H9 (cell line): ENCODE data around the gene PRR16. TPM values are rescaled to one million over a fixed set of nuclear protein-coding genes. Genes with fewer than 3 reads are reported as not detected.

Experiments used
- DNase-seq: peaks from one replicate; pipeline ENCODE4 v3.0.0-alpha.2; 2017
- H2AFZ ChIP-seq: one replicate; pipeline ENCODE4 v1.6.1; 2013; ENCODE audit warnings: mild to moderate bottlenecking, low read length, control low read depth, moderate library complexity
- H2AK5ac ChIP-seq: 2 replicates; pipeline ENCODE4 v1.6.1; 2013; ENCODE audit warnings: low read length, control low read depth, mixed read lengths; ENCODE audit not compliant: insufficient read length
- H2BK120ac ChIP-seq: one replicate; pipeline ENCODE4 v1.6.1; 2013; ENCODE audit warnings: low read depth, mild to moderate bottlenecking, low read length, control low read depth, inconsistent platforms; ENCODE audit not compliant: poor library complexity, severe bottlenecking
- H2BK12ac ChIP-seq: 2 replicates; pipeline ENCODE4 v1.6.1; 2013; ENCODE audit warnings: low read length, control low read depth, mixed read lengths, low read depth; ENCODE audit not compliant: insufficient read length
- H2BK15ac ChIP-seq: 2 replicates; pipeline ENCODE4 v1.6.1; 2013; ENCODE audit warnings: low read depth, low read length, control low read depth
- H2BK20ac ChIP-seq: one replicate; pipeline ENCODE4 v1.6.1; 2013; ENCODE audit warnings: low read depth, mild to moderate bottlenecking, low read length, control low read depth, inconsistent platforms; ENCODE audit not compliant: poor library complexity, severe bottlenecking
- H2BK5ac ChIP-seq: 2 replicates; pipeline ENCODE4 v1.6.1; 2013; ENCODE audit warnings: low read length, control low read depth, mixed read lengths; ENCODE audit not compliant: insufficient read length
- H3K14ac ChIP-seq: 2 replicates; pipeline ENCODE4 v1.6.1; 2013; ENCODE audit warnings: low read length, control low read depth; ENCODE audit not compliant: insufficient read depth
- H3K18ac ChIP-seq: 2 replicates; pipeline ENCODE4 v1.6.1; 2013; ENCODE audit warnings: low read depth, mild to moderate bottlenecking, mixed read lengths, low read length, control low read depth; ENCODE audit not compliant: insufficient read length
- H3K23ac ChIP-seq: 2 replicates; pipeline ENCODE4 v1.6.1; 2013; ENCODE audit warnings: low read length, control low read depth, mixed read lengths, low read depth; ENCODE audit not compliant: insufficient read length
- H3K23me2 ChIP-seq: 2 replicates; pipeline ENCODE4 v1.6.1; 2013; ENCODE audit warnings: low read depth, mild to moderate bottlenecking, mixed read lengths, low read length, control low read depth; ENCODE audit not compliant: insufficient read length, poor library complexity, severe bottlenecking
- H3K27ac ChIP-seq: 2 replicates; pipeline ENCODE4 v1.5.1; 2013; ENCODE audit warnings: low read length, control low read depth, mixed read lengths, low read depth; ENCODE audit not compliant: insufficient read length
- H3K27me3 ChIP-seq: 2 replicates; pipeline ENCODE4 v1.6.1; 2013; ENCODE audit warnings: low read length, control low read depth, inconsistent platforms; ENCODE audit not compliant: insufficient read depth
- H3K4ac ChIP-seq: 2 replicates; pipeline ENCODE4 v1.6.1; 2013; ENCODE audit warnings: low read depth, mild to moderate bottlenecking, control low read depth, inconsistent platforms, low read length, moderate library complexity
- H3K4me1 ChIP-seq: 2 replicates; pipeline ENCODE4 v1.6.1; 2013; ENCODE audit warnings: low read length, control low read depth, inconsistent platforms; ENCODE audit not compliant: insufficient read depth
- H3K4me2 ChIP-seq: 2 replicates; pipeline ENCODE4 v1.6.1; 2013; ENCODE audit warnings: low read length, control low read depth, mixed read lengths; ENCODE audit not compliant: insufficient read length, insufficient read depth
- H3K56ac ChIP-seq: 2 replicates; pipeline ENCODE4 v1.6.1; 2013; ENCODE audit warnings: low read depth, mild to moderate bottlenecking, mixed read lengths, low read length, control low read depth; ENCODE audit not compliant: insufficient read length
- H3K79me1 ChIP-seq: 2 replicates; pipeline ENCODE4 v1.6.1; 2013; ENCODE audit warnings: low read depth, mild to moderate bottlenecking, moderate library complexity, low read length, control low read depth, inconsistent platforms; ENCODE audit not compliant: insufficient read depth, poor library complexity, severe bottlenecking
- H3K79me2 ChIP-seq: 2 replicates; pipeline ENCODE4 v1.6.1; 2013; ENCODE audit warnings: low read length, control low read depth, inconsistent platforms; ENCODE audit not compliant: insufficient read depth
- H3K9ac ChIP-seq: 2 replicates; pipeline ENCODE4 v1.6.1; 2013; ENCODE audit warnings: low read length, control low read depth, mixed read lengths; ENCODE audit not compliant: insufficient read length; ENCODE audit errors: extremely low read depth
- H3K9me3 ChIP-seq: one replicate; pipeline ENCODE4 v1.6.1; 2013; ENCODE audit warnings: low read depth, low read length, inconsistent platforms; ENCODE audit not compliant: control insufficient read depth
- H3T11ph ChIP-seq: one replicate; pipeline ENCODE4 v1.6.1; 2013; ENCODE audit warnings: mild to moderate bottlenecking, low read length, control low read depth, inconsistent platforms
- H4K20me1 ChIP-seq: one replicate; pipeline ENCODE4 v1.6.1; 2013; ENCODE audit not compliant: control insufficient read depth, insufficient read length, insufficient read depth
- H4K5ac ChIP-seq: 2 replicates; pipeline ENCODE4 v1.6.1; 2013; ENCODE audit warnings: low read depth, mild to moderate bottlenecking, mixed read lengths, low read length, control low read depth; ENCODE audit not compliant: insufficient read length
- H4K8ac ChIP-seq: replicated peaks from 2 replicates; pipeline ENCODE4 v1.6.1; 2013; ENCODE audit warnings: low read length, control low read depth, mixed read lengths, low read depth; ENCODE audit not compliant: insufficient read length
- H4K91ac ChIP-seq: 2 replicates; pipeline ENCODE4 v1.6.1; 2013; ENCODE audit warnings: low read depth, mild to moderate bottlenecking, moderate library complexity, mixed read lengths, low read length, control low read depth; ENCODE audit not compliant: insufficient read length
- H3K27ac Mint-ChIP-seq, 3 experiments: 2 replicates in 2 of 3; 3 replicates in 1 of 3; pipeline ENCODE4 v1.8.0; 2020 to 2021; ENCODE audit warnings: mixed read lengths in 3 of 3, mild to moderate bottlenecking in 1 of 3, moderate library complexity in 1 of 3
- H3K27me3 Mint-ChIP-seq: 2 replicates; pipeline ENCODE4 v1.8.0; 2021; ENCODE audit warnings: low read depth, mild to moderate bottlenecking, moderate library complexity, mixed read lengths
- H3K36me3 Mint-ChIP-seq, 3 experiments: 2 replicates in 2 of 3; 3 replicates in 1 of 3; pipeline ENCODE4 v1.8.0; 2020 to 2021; ENCODE audit warnings: low read depth in 3 of 3, mixed read lengths in 3 of 3; ENCODE audit not compliant: insufficient read depth in 1 of 3
- H3K4me1 Mint-ChIP-seq, 2 experiments: 2 replicates each; pipeline ENCODE4 v1.8.0; 2020; ENCODE audit warnings: mixed read lengths in 2 of 2
- H3K4me3 Mint-ChIP-seq, 2 experiments: 2 replicates in 1 of 2; 3 replicates in 1 of 2; pipeline ENCODE4 v1.8.0; 2020 to 2021; ENCODE audit warnings: mild to moderate bottlenecking in 2 of 2, mixed read lengths in 2 of 2, moderate library complexity in 1 of 2
- H3K9me3 Mint-ChIP-seq, 2 experiments: 2 replicates in 1 of 2; 3 replicates in 1 of 2; pipeline ENCODE4 v1.8.0; 2020; ENCODE audit warnings: mild to moderate bottlenecking in 2 of 2, mixed read lengths in 2 of 2, moderate library complexity in 1 of 2
- WGBS: extraction: QIAGEN DNeasy Blood & Tissue Kit; methylation state at CpG from one replicate; pipeline ENCODE4 v1.1.7; 2013; ENCODE audit warnings: missing lambda C conversion rate, low lambda C conversion rate, mixed read lengths; ENCODE audit not compliant: insufficient read length; ENCODE audit errors: extremely low coverage; 5-methylcytosine and 5-hydroxymethylcytosine counted together
- total RNA-seq: library from RNA; stranded (reverse); gene quantifications from 2 replicates; pipeline ENCODE4 v1.2.1, GENCODE V29; 2021
- TF ChIP-seq, protein P1 (sequence below): fragments of 200-600 bp; sonication (generic); conservative IDR thresholded peaks from 3 replicates; pipeline ENCODE4 v1.8.0; 2021; ENCODE audit warnings: antibody characterized with exemption, mild to moderate bottlenecking

Gene PRR16
- total RNA-seq, 1 experiment from 2014 or later, result 0.13 TPM

- H3K4me1 Mint-ChIP-seq, result peaks cover 37 to 39% of the 10 kb centered on the region in 2 experiments
- H2BK15ac ChIP-seq, result no peak overlapping the region
- H3K79me1 ChIP-seq, result no peaks in the 10 kb centered on the region
- H3K79me2 ChIP-seq, result no peaks in the 10 kb centered on the region
- no peak overlapping the region for H2BK20ac ChIP-seq
- no peak overlapping the region for H3K27ac Mint-ChIP-seq
- no peaks in the 10 kb centered on the region for H3K23me2 ChIP-seq
- no peak overlapping the region for H3K18ac ChIP-seq
- H3K4me2 ChIP-seq, result no peak overlapping the region
- H2BK5ac ChIP-seq, result no peak overlapping the region
- H2AK5ac ChIP-seq, result no peak overlapping the region
- no peak overlapping the region for H4K5ac ChIP-seq
- no peak overlapping the region for H3K14ac ChIP-seq
- DNase-seq, result peak; percentile 49
- WGBS, result no CpG with 5 or more reads among the region's 5 CpGs
- no peak overlapping the region for H3K4ac ChIP-seq
- H4K20me1 ChIP-seq, result no peaks in the 10 kb centered on the region
- H2BK12ac ChIP-seq, result no peak overlapping the region
- peaks cover 0 to 3% of the 10 kb centered on the region in 2 experiments; a peak in 2 of 5 replicates for H3K9me3 Mint-ChIP-seq
- peaks cover 6% of the 10 kb centered on the region; the same call in 1 of the 2 replicates for H3K4me1 ChIP-seq
- H4K8ac ChIP-seq, result no peak overlapping the region
- H3K4me3 Mint-ChIP-seq, result no peak overlapping the region
- no peaks in the 10 kb centered on the region for H3K36me3 Mint-ChIP-seq
- H3T11ph ChIP-seq, result no peak overlapping the region
- no peak overlapping the region for H4K91ac ChIP-seq
- no peak overlapping the region for H3K23ac ChIP-seq
- H2AFZ ChIP-seq, result no peak overlapping the region
- no peak overlapping the region for H3K9ac ChIP-seq
- TF ChIP-seq, protein P1, sequence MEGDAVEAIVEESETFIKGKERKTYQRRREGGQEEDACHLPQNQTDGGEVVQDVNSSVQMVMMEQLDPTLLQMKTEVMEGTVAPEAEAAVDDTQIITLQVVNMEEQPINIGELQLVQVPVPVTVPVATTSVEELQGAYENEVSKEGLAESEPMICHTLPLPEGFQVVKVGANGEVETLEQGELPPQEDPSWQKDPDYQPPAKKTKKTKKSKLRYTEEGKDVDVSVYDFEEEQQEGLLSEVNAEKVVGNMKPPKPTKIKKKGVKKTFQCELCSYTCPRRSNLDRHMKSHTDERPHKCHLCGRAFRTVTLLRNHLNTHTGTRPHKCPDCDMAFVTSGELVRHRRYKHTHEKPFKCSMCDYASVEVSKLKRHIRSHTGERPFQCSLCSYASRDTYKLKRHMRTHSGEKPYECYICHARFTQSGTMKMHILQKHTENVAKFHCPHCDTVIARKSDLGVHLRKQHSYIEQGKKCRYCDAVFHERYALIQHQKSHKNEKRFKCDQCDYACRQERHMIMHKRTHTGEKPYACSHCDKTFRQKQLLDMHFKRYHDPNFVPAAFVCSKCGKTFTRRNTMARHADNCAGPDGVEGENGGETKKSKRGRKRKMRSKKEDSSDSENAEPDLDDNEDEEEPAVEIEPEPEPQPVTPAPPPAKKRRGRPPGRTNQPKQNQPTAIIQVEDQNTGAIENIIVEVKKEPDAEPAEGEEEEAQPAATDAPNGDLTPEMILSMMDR, result peak; percentile 81
- no peaks in the 10 kb centered on the region for H3K27me3 Mint-ChIP-seq
- H3K9me3 ChIP-seq, result no peaks in the 10 kb centered on the region
- no peak overlapping the region for H3K27ac ChIP-seq
- no peak overlapping the region for H3K56ac ChIP-seq
- H3K27me3 ChIP-seq, result no peaks in the 10 kb centered on the region
- no peak overlapping the region for H2BK120ac ChIP-seq
Measured at GRCh38 chr5:120655828-120656435, 191.8 kb downstream of the PRR16 start.
